SH-SY5Y (cell line): ENCODE results near the gene PWWP2B.

Source experiments
- GATA2 ChIP-seq: IDR thresholded peaks from 2 replicates; pipeline ENCODE4 v1.6.1; 2011; ENCODE audit warnings: mild to moderate bottlenecking, low read depth, low read length
- GATA3 ChIP-seq: IDR thresholded peaks from 2 replicates; pipeline ENCODE4 v1.6.1; 2011; ENCODE audit warnings: low read depth, mild to moderate bottlenecking, low read length, moderate library complexity

DNA sequence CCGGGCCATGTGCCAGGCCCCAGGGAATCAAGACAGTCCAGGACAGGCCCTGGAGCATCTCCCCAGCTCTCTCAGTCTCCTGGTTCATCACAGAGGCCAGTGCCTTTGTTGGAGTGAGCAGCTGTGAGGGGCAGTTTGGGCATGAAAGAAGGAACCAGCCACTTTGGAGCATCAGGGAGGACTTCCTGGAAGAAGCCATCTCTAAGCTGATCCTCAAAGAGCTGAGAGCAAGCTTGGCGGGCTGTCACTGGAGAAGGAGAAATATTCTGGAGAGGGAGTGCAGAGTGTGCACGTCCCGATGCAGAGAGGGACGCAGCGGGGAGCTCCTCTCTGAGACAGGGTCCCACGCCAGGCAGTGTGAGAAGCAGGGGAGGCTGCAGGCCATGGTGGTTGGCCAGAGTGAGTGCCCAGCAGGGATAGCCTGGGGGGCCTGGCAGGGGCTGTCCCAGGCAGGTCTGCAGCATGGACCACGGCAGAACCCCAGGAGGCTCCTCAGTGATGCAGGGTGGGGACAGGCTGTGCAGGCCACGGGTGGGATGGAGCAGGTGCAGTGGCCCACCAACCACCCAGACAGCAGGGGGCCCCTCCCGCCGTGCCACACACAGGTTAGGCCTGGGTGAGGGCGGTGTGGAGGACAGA is 34.7 kb downstream of the PWWP2B start:
- TF ChIP-seq GATA2 (no peak), GATA3 (no peak)
